ENCODE measurements around the gene MRPL53.
A peak's percentile ranks its signal among the peaks of the same experiment; 100 is the strongest.

Gene MRPL53

DNA sequence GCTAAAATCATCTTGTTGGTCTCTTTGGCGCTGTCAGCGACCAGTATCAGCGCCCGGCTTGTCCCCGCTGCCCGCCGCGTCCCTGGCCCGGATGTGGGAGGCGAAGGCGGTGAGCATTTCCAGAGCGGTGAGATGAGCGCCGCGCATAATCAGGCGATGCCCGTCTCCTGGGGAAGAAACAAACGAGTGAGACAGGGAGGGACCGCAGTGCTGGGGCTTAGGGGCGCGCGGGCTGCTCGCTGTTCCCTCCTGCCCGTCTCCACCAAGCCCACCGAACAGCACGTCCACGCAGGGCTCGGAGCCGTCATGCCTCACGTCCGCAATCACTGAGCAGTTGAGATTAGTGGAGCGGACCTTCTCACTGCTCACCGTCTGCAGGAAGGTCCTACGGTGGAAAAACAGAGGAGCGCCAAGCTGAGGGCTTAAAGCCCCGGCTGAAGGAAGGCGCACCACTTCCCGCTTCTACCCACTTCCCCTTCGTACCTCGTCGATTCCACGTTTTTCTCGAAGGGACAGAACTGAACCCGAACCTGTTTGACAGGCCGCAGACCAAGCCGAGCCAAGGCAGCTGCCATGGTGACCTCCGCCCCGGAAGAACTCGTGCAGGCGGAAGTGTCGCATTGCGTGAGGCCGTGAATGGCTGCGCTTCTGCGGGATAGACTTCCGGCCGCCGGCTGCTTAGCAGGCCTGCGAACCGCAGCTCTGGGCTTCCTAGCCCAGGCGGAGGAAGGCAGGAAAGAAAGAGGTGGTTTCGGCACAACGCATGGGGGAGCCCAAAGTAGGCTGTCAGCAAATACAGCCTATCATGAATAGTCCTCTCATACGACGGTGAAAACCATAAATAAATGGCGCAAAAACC lies at the start of gene MRPL53:
TSS of gene MRPL53 (minus strand) at position 595 of the 859 bp plus-strand sequence. CDS start at position 575, 20 bp downstream.
- TF ChIP-seq, protein P1, sequence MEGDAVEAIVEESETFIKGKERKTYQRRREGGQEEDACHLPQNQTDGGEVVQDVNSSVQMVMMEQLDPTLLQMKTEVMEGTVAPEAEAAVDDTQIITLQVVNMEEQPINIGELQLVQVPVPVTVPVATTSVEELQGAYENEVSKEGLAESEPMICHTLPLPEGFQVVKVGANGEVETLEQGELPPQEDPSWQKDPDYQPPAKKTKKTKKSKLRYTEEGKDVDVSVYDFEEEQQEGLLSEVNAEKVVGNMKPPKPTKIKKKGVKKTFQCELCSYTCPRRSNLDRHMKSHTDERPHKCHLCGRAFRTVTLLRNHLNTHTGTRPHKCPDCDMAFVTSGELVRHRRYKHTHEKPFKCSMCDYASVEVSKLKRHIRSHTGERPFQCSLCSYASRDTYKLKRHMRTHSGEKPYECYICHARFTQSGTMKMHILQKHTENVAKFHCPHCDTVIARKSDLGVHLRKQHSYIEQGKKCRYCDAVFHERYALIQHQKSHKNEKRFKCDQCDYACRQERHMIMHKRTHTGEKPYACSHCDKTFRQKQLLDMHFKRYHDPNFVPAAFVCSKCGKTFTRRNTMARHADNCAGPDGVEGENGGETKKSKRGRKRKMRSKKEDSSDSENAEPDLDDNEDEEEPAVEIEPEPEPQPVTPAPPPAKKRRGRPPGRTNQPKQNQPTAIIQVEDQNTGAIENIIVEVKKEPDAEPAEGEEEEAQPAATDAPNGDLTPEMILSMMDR (conservative IDR thresholded peaks at IDR 0.05; ENCODE audit: low read depth), result no peak
- DNase-seq (ENCODE audit: low spot score), result peak; percentile 60
- peak within 1 kb of the TSS; percentile 97 for H3K27ac ChIP-seq
- POLR2A ChIA-PET (ENCODE audit: low non-redundant PET), result interaction anchor here (0.6 to 1.5 kb wide), 3 partner anchors 8 to 10 kb away, joined by 3 to 7 read pairs (median 3); partner anchors contain the start of genes CCDC142 and TTC31
- CTCF ChIA-PET, result interaction anchor here (0.6 to 1.1 kb wide), 3 partner anchors 10 to 34 kb away, joined by 3 to 6 read pairs (median 4); partner anchors contain the start of genes CCDC142 and TTC31

DNA sequence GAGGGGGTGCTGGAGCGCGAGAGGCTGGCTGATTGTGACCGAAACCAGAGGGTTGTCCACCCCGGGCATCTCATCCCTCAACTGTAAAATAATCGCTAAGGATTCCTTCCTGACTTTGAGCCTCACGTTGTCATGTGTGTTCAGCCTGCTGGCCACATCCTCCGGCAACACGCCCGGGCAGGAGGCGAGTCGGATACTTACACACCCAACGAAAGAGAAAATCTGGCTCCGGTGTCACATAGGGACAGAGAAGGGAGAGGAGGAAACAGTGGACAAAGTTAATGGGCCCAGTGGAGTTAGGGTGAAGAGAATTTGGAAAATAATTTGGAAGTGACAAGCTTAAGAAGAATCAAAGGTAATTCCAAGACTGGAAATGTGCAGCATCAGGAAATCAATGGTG lies 44.2 kb upstream of the MRPL53 start:
- TF ChIP-seq, protein P1 (conservative IDR thresholded peaks at IDR 0.05; ENCODE audit: low read depth), result no peak
- POLR2A ChIA-PET (ENCODE audit: low non-redundant PET), result no interaction called here
- no peak for DNase-seq (ENCODE audit: low spot score)
- CTCF ChIA-PET, result no interaction called here
- no peak overlapping the region for H3K27ac ChIP-seq

DNA sequence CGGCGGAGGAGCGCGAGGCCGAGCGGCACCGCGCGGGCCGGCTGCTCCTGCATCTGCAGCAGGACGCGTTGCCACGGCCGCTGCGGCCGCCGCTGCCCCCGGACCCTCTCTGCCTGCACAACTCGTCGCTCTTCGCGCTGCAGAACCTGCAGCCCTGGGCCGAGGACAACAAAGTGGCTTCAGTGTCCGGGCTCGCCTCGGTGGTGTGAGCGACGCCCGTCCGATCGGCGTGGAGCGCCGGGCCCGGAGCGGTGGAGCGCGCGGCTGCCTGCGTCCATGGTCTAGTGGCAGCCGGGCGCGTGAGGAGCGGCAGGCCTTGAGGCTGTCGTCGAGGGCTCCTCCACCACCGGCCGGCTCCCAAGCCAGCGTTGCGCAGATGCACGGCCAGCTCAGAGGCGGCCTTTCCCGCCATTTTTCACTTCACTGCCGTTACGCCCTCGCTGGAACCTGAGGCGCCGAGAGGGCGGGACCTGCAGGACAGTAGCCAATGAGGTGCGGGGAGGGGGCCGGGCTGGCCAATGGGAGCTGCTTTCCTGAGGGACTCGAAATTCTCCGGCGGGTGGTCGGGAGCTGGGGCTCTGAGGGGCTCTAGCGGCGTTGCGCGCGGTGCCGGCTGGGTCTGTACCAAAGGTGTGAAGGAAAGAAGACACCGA lies 43.6 kb upstream of the MRPL53 start:
- CTCF ChIA-PET, result no interaction called here
- TF ChIP-seq, protein P1 (conservative IDR thresholded peaks at IDR 0.05; ENCODE audit: low read depth), result no peak
- POLR2A ChIA-PET (ENCODE audit: low non-redundant PET), result no interaction called here
- DNase-seq (ENCODE audit: low spot score), result peak; percentile 65
- H3K27ac ChIP-seq, result no peak overlapping the region

DNA sequence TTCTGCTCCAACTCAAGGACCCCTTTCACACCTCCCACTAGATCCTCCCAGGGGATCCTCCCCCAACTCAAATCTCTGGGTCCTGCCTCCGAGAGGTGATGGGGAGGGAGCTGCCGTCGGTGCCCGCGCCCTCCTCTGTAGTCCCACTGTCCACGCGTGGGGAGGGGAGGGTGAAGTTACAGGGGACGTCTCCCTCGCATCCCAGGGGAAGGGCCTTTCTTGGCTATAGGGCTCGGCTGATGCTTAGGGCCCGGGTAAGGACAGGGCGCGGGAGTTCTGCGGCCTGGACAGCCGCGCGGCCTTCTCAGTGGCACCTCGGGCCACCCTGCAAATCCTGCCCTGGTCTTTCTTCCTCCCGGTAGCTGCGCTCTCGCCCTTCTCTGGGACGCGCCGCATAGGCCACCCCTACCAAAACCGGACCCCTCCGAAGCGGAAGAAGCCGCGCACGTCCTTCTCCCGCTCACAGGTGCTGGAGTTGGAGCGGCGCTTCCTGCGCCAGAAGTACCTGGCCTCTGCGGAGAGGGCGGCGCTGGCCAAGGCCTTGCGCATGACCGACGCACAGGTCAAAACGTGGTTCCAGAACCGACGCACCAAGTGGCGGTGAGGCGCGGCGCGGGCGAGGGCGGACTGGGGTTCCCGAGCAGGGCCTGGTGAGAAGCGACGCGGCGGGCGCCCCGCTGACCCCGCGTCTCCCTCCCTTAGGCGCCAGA lies 42.9 kb upstream of the MRPL53 start:
- H3K27ac ChIP-seq, result no peak overlapping the region
- TF ChIP-seq, protein P1 (conservative IDR thresholded peaks at IDR 0.05; ENCODE audit: low read depth), result no peak
- DNase-seq (ENCODE audit: low spot score), result no peak
- CTCF ChIA-PET, result interaction anchor here (1.2 kb wide), 1 partner anchor 72 kb away, joined by 4 read pairs; no protein-coding TSS in a partner anchor
- POLR2A ChIA-PET (ENCODE audit: low non-redundant PET), result no interaction called here

DNA sequence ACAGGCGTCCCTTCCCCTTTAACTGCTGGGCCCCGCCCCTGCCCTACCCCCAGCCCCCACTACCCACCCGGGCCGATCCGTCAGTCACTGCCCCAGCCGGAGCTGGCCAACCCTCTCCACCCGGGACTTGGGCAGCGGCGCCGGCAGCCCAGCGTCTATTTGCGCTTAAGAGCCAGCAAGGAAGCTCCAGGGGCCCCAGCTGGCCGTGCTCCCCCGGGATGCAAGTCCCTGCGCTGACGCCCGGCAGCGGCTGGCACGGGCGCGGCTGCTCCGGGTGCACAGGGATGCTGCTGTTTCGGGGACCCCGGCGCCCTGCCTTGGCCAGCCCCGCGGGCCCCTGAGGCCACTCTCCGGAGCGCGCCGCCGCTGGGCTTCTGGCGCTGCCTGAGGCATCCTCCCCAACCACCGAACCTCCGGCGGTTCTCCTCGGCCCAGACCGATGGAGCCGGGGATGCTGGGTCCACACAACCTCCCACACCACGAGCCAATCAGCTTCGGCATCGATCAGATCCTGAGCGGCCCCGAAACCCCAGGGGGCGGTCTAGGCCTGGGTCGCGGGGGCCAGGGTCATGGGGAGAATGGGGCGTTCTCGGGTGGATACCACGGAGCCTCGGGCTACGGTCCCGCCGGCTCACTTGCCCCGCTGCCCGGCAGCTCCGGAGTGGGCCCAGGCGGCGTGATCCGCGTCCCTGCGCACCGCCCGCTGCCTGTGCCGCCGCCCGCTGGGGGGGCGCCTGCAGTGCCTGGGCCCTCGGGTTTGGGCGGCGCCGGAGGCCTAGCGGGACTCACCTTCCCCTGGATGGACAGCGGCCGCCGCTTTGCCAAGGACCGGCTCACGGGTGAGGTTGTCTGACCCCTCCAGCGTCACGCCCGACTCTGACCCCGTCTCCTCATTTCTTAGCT lies 42.1 kb upstream of the MRPL53 start, which contains the start of gene TLX2:
TSS of gene TLX2 (plus strand) at position 83 of the 903 bp plus-strand sequence. CDS start at position 440, 357 bp downstream.
- ChIA-PET CTCF (interaction anchor here (1.2 kb wide), 1 partner anchor 73 kb away, joined by 4 read pairs; no protein-coding TSS in a partner anchor), POLR2A (ENCODE audit: low non-redundant PET) (no interaction called here)
- no peak for DNase-seq (ENCODE audit: low spot score)
- no peak within 1 kb of the TSS for H3K27ac ChIP-seq
- TF ChIP-seq, protein P1 (conservative IDR thresholded peaks at IDR 0.05; ENCODE audit: low read depth), result no peak
